CD4-positive, alpha-beta T cell treated with Interleukin-6 for 4 hours (primary cell): ENCODE results near the gene RGR.
A peak's percentile ranks its signal among the peaks of the same experiment; 100 is the strongest.

Experiments used
- DNase-seq: peaks from one replicate; pipeline ENCODE4 v3.0.0-alpha.2; 2020; ENCODE audit warnings: mixed read lengths

RGR gene

GRCh38 chr10:84244651-84245270, at the start of gene RGR:
Gene RGR, plus strand, starts transcription at chr10:84245053. Its CDS starts 38 bp downstream, at chr10:84245091.
- no peak for DNase-seq

GRCh38 chr10:84196083-84196482, 48.8 kb upstream of the RGR start:
- no peak for DNase-seq

GRCh38 chr10:84196941-84197340, 47.9 kb upstream of the RGR start:
- no peak for DNase-seq

- no peak for DNase-seq
These were observed 47.2 kb upstream of the RGR start for GRCh38 chr10:84197643-84198042.

GRCh38 chr10:84198206-84198915, 46.5 kb upstream of the RGR start:
- no peak for DNase-seq

GRCh38 chr10:84200537-84201243, 44.2 kb upstream of the RGR start:
- DNase-seq: no peak

- DNase-seq: no peak
These were observed 43.6 kb upstream of the RGR start for GRCh38 chr10:84201244-84201606.

- DNase-seq: no peak
These were observed 43.2 kb upstream of the RGR start for GRCh38 chr10:84201682-84202081.

- DNase-seq: no peak
These were observed 42.5 kb upstream of the RGR start for GRCh38 chr10:84202349-84202748.

- no peak for DNase-seq
These were observed 40.7 kb upstream of the RGR start for GRCh38 chr10:84204122-84204521.

- no peak for DNase-seq
These were observed 40.2 kb upstream of the RGR start for GRCh38 chr10:84204610-84205009.

- peak; percentile 67 for DNase-seq
These were observed 39.6 kb upstream of the RGR start for GRCh38 chr10:84205049-84205852.

- no peak for DNase-seq
These were observed 38.9 kb upstream of the RGR start for GRCh38 chr10:84205853-84206525.

- DNase-seq: no peak
These were observed 36.8 kb upstream of the RGR start for GRCh38 chr10:84208023-84208422.

- no peak for DNase-seq
These were observed 33.3 kb upstream of the RGR start for GRCh38 chr10:84211566-84211965.

GRCh38 chr10:84212014-84212413, 32.8 kb upstream of the RGR start:
- no peak for DNase-seq

- DNase-seq: no peak
These were observed 31.8 kb upstream of the RGR start for GRCh38 chr10:84213076-84213475.

GRCh38 chr10:84214046-84214572, 30.7 kb upstream of the RGR start:
- no peak for DNase-seq

GRCh38 chr10:84214612-84215235, 30.1 kb upstream of the RGR start:
- peak; percentile 30 for DNase-seq

GRCh38 chr10:84216834-84217233, 28.0 kb upstream of the RGR start:
- no peak for DNase-seq

- no peak for DNase-seq
These were observed 27.1 kb upstream of the RGR start for GRCh38 chr10:84217746-84218145.

GRCh38 chr10:84221916-84222315, 22.9 kb upstream of the RGR start:
- DNase-seq: no peak
